GM21717 (cell line): ENCODE data around the gene ZNF81.
"Not testable (repeated sequence)": the region's sequence is repeated elsewhere in the genome, so short reads cannot be mapped to it uniquely, and the experiment has no call there.

Experiments
- ATAC-seq: cut with Tn5 transposase; IDR thresholded peaks from one replicate; pipeline ENCODE4 v1.9.1; 2021; ENCODE audit warnings: mild to moderate bottlenecking, moderate library complexity; ENCODE audit not compliant: unreplicated experiment

Gene ZNF81

GRCh38 chrX:47836164-47837072, at the start of gene ZNF81:
ZNF81 (plus strand) TSS chrX:47836902; CDS start chrX:47846268, 9,366 bp downstream.
- peak; percentile 85 for ATAC-seq

GRCh38 chrX:47796433-47796906, 40.2 kb upstream of the ZNF81 start:
- no peak for ATAC-seq

DNA sequence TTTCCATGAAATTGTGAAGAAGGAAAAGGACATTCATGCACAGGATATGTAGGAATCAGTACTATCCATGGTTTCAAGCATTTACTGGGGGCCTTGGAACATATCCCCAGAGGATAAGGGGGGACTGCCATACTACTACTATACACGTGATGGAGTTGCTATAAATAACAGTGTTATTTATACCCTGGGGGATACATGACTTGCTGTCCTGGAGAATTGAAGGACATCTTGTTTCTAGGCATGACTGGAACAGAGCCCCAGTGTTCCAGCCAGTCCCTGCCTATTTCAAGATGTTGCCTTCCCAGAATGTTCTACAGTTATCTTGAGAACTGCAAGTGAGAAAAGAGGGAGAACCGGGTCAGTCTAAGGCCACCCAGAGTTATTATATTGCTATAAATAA, 39.6 kb upstream of the ZNF81 start:
- no peak for ATAC-seq

DNA sequence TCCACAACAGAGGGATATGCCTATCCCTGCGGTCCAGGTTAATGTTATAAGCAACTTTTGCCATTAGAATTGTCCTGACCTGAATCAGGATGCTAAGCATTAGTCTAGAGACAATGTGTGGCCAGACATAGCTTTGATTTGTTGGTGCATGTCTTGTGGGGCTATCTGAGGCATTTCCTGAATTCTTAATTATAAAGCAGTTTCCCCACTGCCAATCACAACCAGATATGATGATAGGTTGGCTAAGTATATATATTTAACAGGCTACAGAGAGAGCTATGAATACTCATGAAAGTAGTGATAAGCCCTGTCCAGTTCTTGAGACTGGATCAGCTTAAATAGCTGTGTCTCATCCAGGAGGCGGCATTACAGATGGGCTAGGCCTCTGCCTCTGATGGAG, 37.8 kb upstream of the ZNF81 start:
- no peak for ATAC-seq

- no peak for ATAC-seq
Measured at GRCh38 chrX:47802589-47802988, 34.1 kb upstream of the ZNF81 start.

DNA sequence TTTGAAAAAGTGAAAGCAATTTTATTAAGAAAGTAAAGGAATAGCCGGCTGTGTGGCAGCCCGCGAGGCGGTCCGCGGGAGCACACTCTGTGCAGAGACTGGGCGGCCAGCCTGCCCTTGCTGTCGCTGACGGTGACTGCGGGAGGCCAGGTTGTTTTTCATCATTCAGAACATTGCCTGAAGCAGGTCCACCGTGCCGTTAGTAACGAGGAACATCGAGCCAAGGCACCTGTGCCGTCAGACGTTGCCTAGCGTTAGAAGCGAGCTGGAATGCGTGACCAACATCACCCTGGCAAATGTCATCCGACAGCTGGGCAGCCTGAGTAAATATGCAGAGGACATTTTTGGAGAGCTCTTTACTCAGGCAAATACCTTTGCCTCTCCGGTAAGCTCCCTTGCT, 33.6 kb upstream of the ZNF81 start:
- ATAC-seq, result not testable (repeated sequence)

DNA sequence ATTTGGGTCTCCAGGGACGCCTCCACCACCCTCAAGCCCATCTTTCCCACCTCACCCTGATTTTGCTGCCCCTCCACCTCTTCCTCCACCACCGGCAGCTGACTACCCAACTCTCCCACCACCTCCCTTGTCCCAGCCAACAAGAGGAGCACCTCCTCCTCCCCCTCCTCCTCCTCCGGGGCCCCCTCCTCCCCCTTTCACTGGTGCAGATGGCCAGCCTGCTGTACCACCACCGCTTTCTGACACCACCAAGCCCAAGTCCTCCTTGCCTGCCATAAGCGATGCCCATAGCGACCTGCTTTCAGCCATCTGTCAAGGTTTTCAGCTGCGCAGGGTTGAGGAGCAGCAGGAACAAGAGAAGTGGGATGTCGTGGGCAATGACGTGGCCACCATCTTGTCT, 32.4 kb upstream of the ZNF81 start:
- ATAC-seq, result no peak

- not testable (repeated sequence) for ATAC-seq
Measured at GRCh38 chrX:47805844-47806243, 30.9 kb upstream of the ZNF81 start.

DNA sequence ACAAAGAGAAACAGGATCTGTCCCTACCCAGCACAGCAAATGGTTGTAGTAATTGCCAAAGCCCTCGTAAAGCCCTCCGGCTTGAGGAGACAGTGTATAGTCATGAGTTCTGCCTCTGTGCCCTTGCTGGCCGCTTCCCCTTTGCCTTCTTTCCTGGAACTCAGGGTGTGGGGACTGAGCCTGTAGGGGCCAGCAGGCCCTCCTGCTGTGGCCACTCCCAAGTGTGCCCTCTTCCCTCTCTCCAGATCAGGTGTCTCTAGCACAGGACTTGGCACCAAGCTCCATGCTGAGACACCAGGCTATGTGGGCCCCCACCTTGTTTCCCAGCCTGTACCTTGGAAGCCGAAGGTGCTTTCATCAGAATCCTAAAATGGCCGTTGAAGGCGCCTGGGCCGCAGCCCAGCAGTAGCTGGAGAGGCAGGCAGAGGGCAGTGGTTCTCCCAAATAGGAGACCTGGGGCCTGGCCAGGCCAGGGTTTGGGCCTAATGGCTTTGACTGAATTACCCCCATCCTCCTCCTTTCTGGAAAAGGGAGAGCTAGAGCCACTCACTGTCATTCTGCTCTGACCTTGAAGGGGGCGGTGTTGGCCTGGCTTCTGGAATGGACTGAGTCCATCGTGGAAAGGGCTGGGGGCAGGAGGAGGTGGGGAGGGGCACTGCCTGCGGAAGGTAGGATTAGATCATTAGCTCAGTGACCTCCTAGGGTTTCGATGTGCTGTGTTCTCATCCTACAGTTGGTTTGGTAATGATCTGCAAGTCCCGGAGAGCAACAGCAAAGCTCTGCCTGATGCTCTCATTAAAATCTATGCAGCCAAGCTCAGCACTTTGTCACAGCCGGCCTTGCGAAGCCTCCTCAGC, 30.1 kb upstream of the ZNF81 start:
- not testable (repeated sequence) for ATAC-seq

- not testable (repeated sequence) for ATAC-seq
Measured at GRCh38 chrX:47807272-47807538, 29.5 kb upstream of the ZNF81 start.

GRCh38 chrX:47807548-47807947, 29.2 kb upstream of the ZNF81 start:
- no peak for ATAC-seq

- no peak for ATAC-seq
Measured at GRCh38 chrX:47808904-47809788, 27.6 kb upstream of the ZNF81 start.

DNA sequence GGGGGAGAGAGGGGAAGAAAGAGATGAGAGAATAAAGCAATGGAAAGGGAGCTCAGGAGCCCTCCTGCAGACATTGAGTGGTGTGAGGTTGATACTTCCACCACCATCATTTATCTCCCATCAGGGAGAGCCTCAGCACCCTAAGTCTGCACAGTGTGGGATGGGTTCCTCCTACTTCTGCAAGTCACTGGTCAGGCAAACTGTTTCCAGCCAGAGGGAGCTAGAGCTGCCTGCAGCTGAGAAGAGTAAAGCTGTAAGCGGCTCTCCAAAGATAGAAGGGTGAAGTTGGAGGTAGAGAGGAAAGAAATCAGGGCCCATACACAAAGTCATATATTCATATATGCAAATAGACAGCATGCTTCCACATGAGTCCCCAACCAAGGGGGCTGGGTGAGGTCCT, 21.9 kb upstream of the ZNF81 start:
- ATAC-seq, result no peak

GRCh38 chrX:47815901-47816845, 20.5 kb upstream of the ZNF81 start:
- ATAC-seq, result no peak

- no peak for ATAC-seq
Measured at GRCh38 chrX:47817421-47817820, 19.3 kb upstream of the ZNF81 start.

DNA sequence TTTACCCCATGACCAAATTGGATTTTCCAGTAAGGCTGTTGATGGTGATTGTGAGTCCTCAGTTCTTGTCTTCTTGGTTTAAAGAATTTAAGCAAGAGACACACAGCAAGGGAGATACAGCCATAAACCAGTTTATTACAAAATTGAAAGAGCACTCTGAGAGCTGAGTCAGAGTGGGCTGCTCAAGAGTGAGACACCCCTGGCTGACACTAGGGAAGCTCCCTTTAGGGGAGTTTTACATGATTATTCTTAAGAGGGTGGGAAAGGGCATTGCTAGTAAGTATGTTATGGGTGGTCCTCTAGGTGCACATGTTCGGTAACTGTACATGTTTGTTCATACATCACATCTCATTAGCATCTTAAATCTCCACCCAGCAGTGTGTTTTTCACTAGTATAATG, 18.8 kb upstream of the ZNF81 start:
- ATAC-seq, result no peak

- no peak for ATAC-seq
Measured at GRCh38 chrX:47828984-47829383, 7.7 kb upstream of the ZNF81 start.

DNA sequence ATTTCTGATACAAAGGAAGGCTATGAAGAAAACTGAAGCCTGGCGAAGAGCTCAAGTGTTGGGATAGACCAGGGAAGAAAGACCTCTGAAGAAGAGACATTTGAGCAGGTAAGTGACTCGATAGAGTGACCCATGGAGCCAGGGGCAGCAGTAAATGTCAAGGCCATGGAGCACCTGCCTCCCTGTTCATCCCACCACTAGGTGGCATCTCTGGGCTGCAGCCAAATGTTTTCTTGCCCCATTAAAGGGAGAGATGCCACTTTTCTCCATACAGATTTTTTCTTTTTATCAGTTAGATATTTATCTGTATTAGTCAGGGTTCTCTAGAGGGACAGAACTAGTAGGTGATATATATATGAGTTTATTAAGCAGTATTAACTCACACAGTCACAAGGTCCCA, 4.9 kb upstream of the ZNF81 start:
- ATAC-seq, result no peak

GRCh38 chrX:47838361-47838760, 1.7 kb downstream of the ZNF81 start:
- no peak for ATAC-seq

GRCh38 chrX:47840111-47840510, 3.4 kb downstream of the ZNF81 start:
- no peak for ATAC-seq
